IMR-90 (cell line): ENCODE measurements around the gene SPINT2. TPM values are rescaled to one million over a fixed set of nuclear protein-coding genes. Genes with fewer than 3 reads are reported as not detected.
A peak's percentile ranks its signal among the peaks of the same experiment; 100 is the strongest.

Experiments used
- ATAC-seq: fragments of 200-7000 bp; cut with Tn5 transposase; 2 replicates; pipeline ENCODE4 v1.9.1; 2020; ENCODE audit warnings: low read depth, mild to moderate bottlenecking, moderate library complexity
- BruUV-seq: library from RNA; stranded (reverse); fragments of 400-500 nt; replicated peaks from 2 replicates; lab custom pipeline; 2021; lab: Mats Ljungman, UMichigan
- CTCF ChIA-PET: fragments of 300-600 bp; formaldehyde crosslinking; extraction: SDS; loops from one replicate; lab custom pipeline; 2021; ENCODE audit warnings: antibody characterized with exemption; lab: Yijun Ruan, JAX
- POLR2A ChIA-PET: fragments of 300-600 bp; sonication (Branson Sonifier 250); formaldehyde crosslinking; loops from one replicate; lab custom pipeline; 2022; ENCODE audit warnings: antibody characterized with exemption; ENCODE audit not compliant: unreplicated experiment; lab: Charles Lee
- DNase-seq: peaks from one replicate; pipeline ENCODE4 v3.0.0; 2013
- H2AFZ ChIP-seq: replicated peaks from 2 replicates; pipeline ENCODE3; 2013; ENCODE audit warnings: low read length, mild to moderate bottlenecking; ENCODE audit not compliant: poor library complexity
- H2AK5ac ChIP-seq: 2 replicates; pipeline ENCODE4 v1.6.1; 2013; ENCODE audit warnings: low read depth, low read length, inconsistent platforms
- H2AK9ac ChIP-seq: replicated peaks from 2 replicates; pipeline ENCODE3; 2013; ENCODE audit warnings: mild to moderate bottlenecking, low read depth, low read length, moderate library complexity; ENCODE audit not compliant: poor library complexity
- H2BK120ac ChIP-seq: 2 replicates; pipeline ENCODE4 v1.6.1; 2013; ENCODE audit warnings: low read depth, low read length, inconsistent platforms
- H2BK15ac ChIP-seq: 3 replicates; pipeline ENCODE4 v1.6.1; 2013; ENCODE audit warnings: low read depth, low read length, inconsistent platforms
- H2BK20ac ChIP-seq: 2 replicates; pipeline ENCODE4 v1.6.1; 2013; ENCODE audit warnings: low read depth, mild to moderate bottlenecking, inconsistent platforms, low read length, moderate library complexity
- H2BK5ac ChIP-seq: 2 replicates; pipeline ENCODE4 v1.6.1; 2013; ENCODE audit warnings: mild to moderate bottlenecking, low read depth, low read length, inconsistent platforms; ENCODE audit not compliant: poor library complexity, severe bottlenecking
- H3K14ac ChIP-seq: replicated peaks from 2 replicates; pipeline ENCODE4 v1.6.1; 2013; ENCODE audit warnings: low read depth, low read length, inconsistent platforms
- H3K18ac ChIP-seq: 2 replicates; pipeline ENCODE4 v1.6.1; 2013; ENCODE audit warnings: low read depth, low read length, control low read depth
- H3K23ac ChIP-seq: 2 replicates; pipeline ENCODE4 v1.6.1; 2013; ENCODE audit warnings: low read depth, low read length, inconsistent platforms
- H3K27ac ChIP-seq: 2 replicates; pipeline ENCODE4 v1.5.1; 2013; ENCODE audit warnings: mild to moderate bottlenecking, control low read depth, low read length; ENCODE audit not compliant: insufficient read depth
- H3K27me3 ChIP-seq: 2 replicates; pipeline ENCODE4 v1.6.1; 2013; ENCODE audit warnings: low read length; ENCODE audit not compliant: control insufficient read depth, insufficient read depth
- H3K36me3 ChIP-seq: 2 replicates; pipeline ENCODE4 v1.6.1; 2013; ENCODE audit warnings: low read length, mixed read lengths; ENCODE audit not compliant: control insufficient read depth, insufficient read depth
- H3K4ac ChIP-seq: 2 replicates; pipeline ENCODE4 v1.6.1; 2013; ENCODE audit warnings: low read depth, low read length, inconsistent platforms
- H3K4me1 ChIP-seq: 2 replicates; pipeline ENCODE4 v1.6.1; 2013; ENCODE audit warnings: low read length, mixed read lengths; ENCODE audit not compliant: control insufficient read depth, insufficient read depth
- H3K4me2 ChIP-seq: 2 replicates; pipeline ENCODE4 v1.6.1; 2013; ENCODE audit warnings: low read depth, mild to moderate bottlenecking, control low read depth, low read length, moderate library complexity
- H3K4me3 ChIP-seq: 2 replicates; pipeline ENCODE4 v1.5.1; 2013; ENCODE audit warnings: low read depth, mild to moderate bottlenecking, control low read depth, low read length, moderate library complexity; ENCODE audit not compliant: insufficient read depth
- H3K56ac ChIP-seq: 2 replicates; pipeline ENCODE4 v1.6.1; 2013; ENCODE audit warnings: low read length, inconsistent platforms; ENCODE audit not compliant: insufficient read depth; ENCODE audit errors: extremely low read depth
- H3K79me1 ChIP-seq, 2 experiments: 2 replicates each; pipeline ENCODE4 v1.6.1; 2013; ENCODE audit warnings: low read length in 2 of 2, inconsistent platforms in 1 of 2, low read depth in 1 of 2
- H3K9ac ChIP-seq: 2 replicates; pipeline ENCODE4 v1.6.1; 2013; ENCODE audit warnings: low read depth, low read length, control low read depth
- H3K9me1 ChIP-seq: 2 replicates; pipeline ENCODE4 v1.6.1; 2013; ENCODE audit warnings: low read length, inconsistent platforms; ENCODE audit not compliant: insufficient read depth
- H3K9me3 ChIP-seq: 2 replicates; pipeline ENCODE4 v1.6.1; 2013; ENCODE audit warnings: low read length; ENCODE audit not compliant: control insufficient read depth, insufficient read depth
- H4K20me1 ChIP-seq: 2 replicates; pipeline ENCODE4 v1.6.1; 2013; ENCODE audit warnings: low read length, inconsistent platforms; ENCODE audit not compliant: insufficient read depth
- H4K5ac ChIP-seq: 2 replicates; pipeline ENCODE4 v1.6.1; 2013; ENCODE audit warnings: mild to moderate bottlenecking, low read depth, low read length, control low read depth
- H4K8ac ChIP-seq, 2 experiments: 2 replicates each; pipeline ENCODE4 v1.6.1; 2013; ENCODE audit warnings: low read depth in 2 of 2, low read length in 2 of 2, control low read depth in 1 of 2, inconsistent platforms in 1 of 2
- H4K91ac ChIP-seq: 2 replicates; pipeline ENCODE4 v1.6.1; 2013; ENCODE audit warnings: low read depth, low read length, inconsistent platforms; ENCODE audit not compliant: insufficient read depth
- BHLHE40 ChIP-seq: fragments of 150-350 bp; IDR thresholded peaks from 2 replicates; pipeline ENCODE4 v1.6.1; 2016; ENCODE audit warnings: mild to moderate bottlenecking, low read depth, low read length
- CEBPB ChIP-seq: IDR thresholded peaks from 2 replicates; pipeline ENCODE4 v1.6.1; 2012; ENCODE audit warnings: low read depth, low read length, improper control_type of control experiment
- CHD1 ChIP-seq: IDR thresholded peaks from 2 replicates; pipeline ENCODE4 v1.6.1; 2012; ENCODE audit warnings: low read depth, low read length, improper control_type of control experiment
- CTCF ChIP-seq: conservative IDR thresholded peaks from 2 replicates; pipeline ENCODE4 v1.5.1; 2012; ENCODE audit warnings: mild to moderate bottlenecking, low read depth, low read length, improper control_type of control experiment
- ELK1 ChIP-seq: fragments of 150-350 bp; IDR thresholded peaks from 2 replicates; pipeline ENCODE4 v1.6.1; 2016; ENCODE audit warnings: low read depth, mild to moderate bottlenecking, low read length, moderate library complexity, borderline replicate concordance
- FOS ChIP-seq: fragments of 150-350 bp; IDR thresholded peaks from 2 replicates; pipeline ENCODE4 v1.6.1; 2016; ENCODE audit warnings: low read depth, low read length
- MAFK ChIP-seq: IDR thresholded peaks from 2 replicates; pipeline ENCODE4 v1.6.1; 2012; ENCODE audit warnings: low read depth, low read length, improper control_type of control experiment
- MAZ ChIP-seq: IDR thresholded peaks from 2 replicates; pipeline ENCODE4 v1.6.1; 2012; ENCODE audit warnings: low read depth, mild to moderate bottlenecking, low read length, improper control_type of control experiment, moderate library complexity, borderline replicate concordance
- MXI1 ChIP-seq: IDR thresholded peaks from 2 replicates; pipeline ENCODE4 v1.6.1; 2012; ENCODE audit warnings: low read depth, mild to moderate bottlenecking, low read length, moderate library complexity, borderline replicate concordance
- NFE2L2 ChIP-seq: fragments of 150-350 bp; IDR thresholded peaks from 2 replicates; pipeline ENCODE4 v1.6.1; 2016; ENCODE audit warnings: low read depth, mild to moderate bottlenecking, low read length
- POLR2A ChIP-seq: IDR thresholded peaks from 2 replicates; pipeline ENCODE4 v1.6.1; 2012; ENCODE audit warnings: mild to moderate bottlenecking, low read depth, low read length
- RAD21 ChIP-seq: IDR thresholded peaks from 2 replicates; pipeline ENCODE4 v1.6.1; 2012; ENCODE audit warnings: low read length, improper control_type of control experiment
- RCOR1 ChIP-seq: IDR thresholded peaks from 2 replicates; pipeline ENCODE4 v1.6.1; 2012; ENCODE audit warnings: mild to moderate bottlenecking, low read length, improper control_type of control experiment; ENCODE audit not compliant: insufficient replicate concordance
- RFX5 ChIP-seq: IDR thresholded peaks from 2 replicates; pipeline ENCODE4 v1.8.0; 2012; ENCODE audit warnings: low read depth, mild to moderate bottlenecking, low read length, moderate library complexity
- SMC3 ChIP-seq: fragments of 150-350 bp; IDR thresholded peaks from 2 replicates; pipeline ENCODE4 v1.6.1; 2016; ENCODE audit warnings: low read depth, mild to moderate bottlenecking, antibody characterized with exemption, low read length, moderate library complexity
- USF2 ChIP-seq: fragments of 150-350 bp; IDR thresholded peaks from 2 replicates; pipeline ENCODE4 v1.6.1; 2017; ENCODE audit warnings: mild to moderate bottlenecking, antibody characterized with exemption, low read length, low read depth
- WGBS, 2 experiments: methylation state at CpG; one replicate each; pipeline versions ENCODE4 v1.1.5 to v1.1.7; 2013; ENCODE audit warnings: missing lambda C conversion rate in 2 of 2; ENCODE audit not compliant: insufficient read length in 1 of 2; ENCODE audit errors: extremely low coverage in 2 of 2; 5-methylcytosine and 5-hydroxymethylcytosine counted together
- dilution Hi-C: fragments of 300-500 bp; cut with HindIII; formaldehyde crosslinking; loops from one replicate; pipeline ENCODE4 v1.14.3; 2018; ENCODE audit warnings: low sequenced_read_pairs; ENCODE audit not compliant: unreplicated experiment
- in situ Hi-C: fragments of 300-500 bp; cut with MboI; formaldehyde crosslinking; loops from 3 replicates; pipeline ENCODE4 v1.14.3; 2019; ENCODE audit warnings: low sequenced_read_pairs, inconsistent platforms, mixed read lengths
- intact Hi-C: fragments of 100-400 bp; cut with micrococcal nuclease; formaldehyde crosslinking; loops from 2 replicates; pipeline ENCODE4 v1.10.0; 2022
- polyA plus RNA-seq, 3 experiments: library from polyadenylated mRNA; depleted of rRNA; stranded (reverse); fragments of >200 nt; gene quantifications; 2 replicates each; pipeline ENCODE4 v1.2.3, GENCODE V29; 2012; ENCODE audit warnings: low replicate concordance in 1 of 3
- total RNA-seq: library from RNA; depleted of rRNA; stranded (reverse); fragments of >200 nt; gene quantifications from 2 replicates; pipeline ENCODE4 v1.2.3, GENCODE V29; 2012

SPINT2 gene
- total and polyA plus RNA-seq, 2 of the 4 experiments (the other 2 are of a cell fraction) = 0.54 to 1.2 TPM

GRCh38 chr19:38253788-38254187 is 10.6 kb upstream of the SPINT2 start:
- Histone ChIP-seq H2AK9ac (peak overlapping the region; percentile 11), H3K79me1 (no peaks in the 10 kb centered on the region), H4K91ac (peak overlapping the region; percentile 32; the same call in 1 of the 2 replicates), H3K18ac (no peak overlapping the region), H3K56ac (no peak overlapping the region), H2BK20ac (0 out of 2 replicates have a peak overlapping the region, but pooled peaks have one; percentile 35), H2BK5ac (no peak overlapping the region), H3K4ac (peak overlapping the region; percentile 55; the same call in 1 of the 2 replicates), H4K5ac (no peak overlapping the region), H3K9me3 (no peaks in the 10 kb centered on the region), H3K9ac (no peak overlapping the region), H3K27me3 (no peaks in the 10 kb centered on the region; the same call in 1 of the 2 replicates), H3K4me2 (no peak overlapping the region), H3K4me1 (peaks cover 31% of the 10 kb centered on the region), H2BK15ac (peak overlapping the region; percentile 71; the same call in 1 of the 3 replicates), H3K4me3 (no peak overlapping the region), H3K14ac (0 out of 2 replicates have a peak overlapping the region, but pooled peaks have one; percentile 14), H3K23ac (no peak overlapping the region), H4K20me1 (no peaks in the 10 kb centered on the region), H3K36me3 (no peaks in the 10 kb centered on the region), H2AFZ (peak overlapping the region; percentile 27), H3K27ac (no peak overlapping the region), H4K8ac (peak overlapping the region; percentile 83 to 98; a peak in 3 of 4 replicates), H3K9me1 (peaks cover 3% of the 10 kb centered on the region; the same call in 1 of the 2 replicates), H2BK120ac (peak overlapping the region; percentile 52; the same call in 1 of the 2 replicates), H2AK5ac (peak overlapping the region; percentile 76)
- ChIA-PET POLR2A (no interaction called here), CTCF (interaction anchor here (0.6 kb wide), 1 partner anchor 119 kb away, joined by 4 read pairs; no protein-coding TSS in a partner anchor)
- in situ Hi-C loops = no loop called here
- dilution Hi-C loops = no loop called here
- ATAC-seq (no peak), DNase-seq (no peak)
- BruUV-seq = no TSS peak
- TF ChIP-seq CHD1 (no peak), RAD21 (no peak), MAZ (no peak), NFE2L2 (no peak), CEBPB (no peak), CTCF (no peak), MAFK (no peak), POLR2A (no peak), USF2 (no peak), MXI1 (no peak), FOS (no peak), RCOR1 (no peak), SMC3 (no peak), BHLHE40 (no peak), ELK1 (no peak), RFX5 (no peak)
- intact Hi-C loops = no loop called here
- 90% methylated on average over 2 of the region's 5 CpGs; no CpG with 5 or more reads in 1 of the 2 experiments for WGBS, 2 experiments
